Measurements from ENCODE around the gene ERBB4.

ERBB4 gene

DNA sequence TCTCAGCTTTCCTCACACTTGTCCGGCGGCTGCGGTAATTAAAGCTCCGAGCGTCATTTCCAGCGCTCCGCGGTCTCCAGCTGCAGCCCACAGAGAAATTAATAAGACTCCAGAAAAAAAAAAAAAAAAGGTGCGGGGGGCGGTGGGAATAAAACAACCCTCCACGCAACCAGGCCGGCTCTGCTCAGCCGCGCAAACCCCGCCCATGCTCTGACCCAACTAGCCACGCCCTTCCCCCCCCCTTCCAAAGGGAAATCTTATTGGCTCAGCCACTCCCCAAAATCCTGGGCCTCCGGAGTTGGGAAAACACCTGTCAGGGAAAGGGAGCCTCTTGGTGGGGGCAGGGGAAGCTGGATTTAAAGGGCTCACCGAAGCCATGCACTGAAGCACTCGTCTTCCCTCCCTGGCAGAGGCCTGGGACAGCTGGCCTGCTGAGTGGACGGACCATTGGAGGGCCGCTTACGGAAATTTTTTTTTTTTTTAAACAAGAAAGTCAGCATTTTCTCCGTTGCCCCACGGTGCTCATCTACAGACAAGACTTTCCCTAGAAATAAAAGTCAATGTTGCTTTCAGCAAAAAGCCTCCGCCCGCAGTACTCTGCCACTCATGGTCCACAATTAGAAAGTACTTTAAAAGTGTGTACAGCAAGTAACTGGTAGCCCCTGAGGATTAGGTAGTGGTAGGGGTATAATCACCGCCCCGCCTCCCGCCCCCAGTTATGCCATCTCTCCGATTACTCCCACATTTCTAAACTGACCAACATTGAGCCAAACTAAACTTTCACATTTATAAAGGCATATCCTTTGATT, 674 bp upstream of the ERBB4 start:
- Histone ChIP-seq H3K36me3 (no peaks in the 10 kb centered on the region), H3K4me3 (ENCODE audit: low read depth in 1 of 2, low read length in 1 of 2) (peak overlapping the region; percentile 22 to 29), H3K27ac (no peak overlapping the region), H3K4me1 (ENCODE audit: control insufficient read depth in 1 of 2, insufficient read depth in 1 of 2, low read depth in 1 of 2, low read length in 1 of 2) (no peaks in the 10 kb centered on the region), H3K27me3 (peaks cover 86% of the 10 kb centered on the region), H3K9me3 (no peaks in the 10 kb centered on the region)
- TF ChIP-seq, protein P1, sequence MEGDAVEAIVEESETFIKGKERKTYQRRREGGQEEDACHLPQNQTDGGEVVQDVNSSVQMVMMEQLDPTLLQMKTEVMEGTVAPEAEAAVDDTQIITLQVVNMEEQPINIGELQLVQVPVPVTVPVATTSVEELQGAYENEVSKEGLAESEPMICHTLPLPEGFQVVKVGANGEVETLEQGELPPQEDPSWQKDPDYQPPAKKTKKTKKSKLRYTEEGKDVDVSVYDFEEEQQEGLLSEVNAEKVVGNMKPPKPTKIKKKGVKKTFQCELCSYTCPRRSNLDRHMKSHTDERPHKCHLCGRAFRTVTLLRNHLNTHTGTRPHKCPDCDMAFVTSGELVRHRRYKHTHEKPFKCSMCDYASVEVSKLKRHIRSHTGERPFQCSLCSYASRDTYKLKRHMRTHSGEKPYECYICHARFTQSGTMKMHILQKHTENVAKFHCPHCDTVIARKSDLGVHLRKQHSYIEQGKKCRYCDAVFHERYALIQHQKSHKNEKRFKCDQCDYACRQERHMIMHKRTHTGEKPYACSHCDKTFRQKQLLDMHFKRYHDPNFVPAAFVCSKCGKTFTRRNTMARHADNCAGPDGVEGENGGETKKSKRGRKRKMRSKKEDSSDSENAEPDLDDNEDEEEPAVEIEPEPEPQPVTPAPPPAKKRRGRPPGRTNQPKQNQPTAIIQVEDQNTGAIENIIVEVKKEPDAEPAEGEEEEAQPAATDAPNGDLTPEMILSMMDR (IDR thresholded peaks at IDR 0.05), result no peak

DNA sequence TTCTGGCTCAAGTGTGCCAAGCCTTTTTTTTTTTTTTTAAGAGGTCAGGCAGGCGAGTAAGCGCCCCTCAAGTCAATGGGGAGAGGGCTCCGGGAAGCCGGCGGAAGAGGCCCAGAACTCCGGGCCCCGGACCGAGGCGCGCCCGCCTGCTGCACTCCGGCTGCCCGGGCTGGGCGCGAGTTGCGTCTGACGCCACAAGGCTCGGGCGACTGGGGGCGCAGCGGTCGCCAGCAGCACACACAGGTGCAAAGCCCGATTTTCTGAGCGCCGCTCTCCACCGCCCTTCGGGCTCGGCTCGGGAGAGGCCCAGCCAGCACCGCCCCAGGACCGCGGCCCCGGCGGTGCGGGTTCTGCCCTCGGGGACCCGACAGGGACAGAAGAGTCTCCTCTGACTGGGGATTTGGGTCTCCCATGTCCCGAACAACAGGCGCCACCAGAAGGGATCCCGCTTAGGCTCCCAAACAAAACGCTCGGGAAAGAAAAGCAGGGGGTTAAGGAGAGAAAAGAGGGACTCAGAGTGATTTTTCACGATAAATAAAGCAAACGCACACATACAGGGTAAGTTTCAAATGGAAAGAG, 787 bp downstream of the ERBB4 start:
- Histone ChIP-seq H3K4me3 (ENCODE audit: low read depth in 1 of 2, low read length in 1 of 2) (peak overlapping the region in 1 of 2 experiments; percentile 0), H3K9me3 (no peaks in the 10 kb centered on the region), H3K27ac (no peak overlapping the region), H3K27me3 (peaks cover 97% of the 10 kb centered on the region), H3K36me3 (no peaks in the 10 kb centered on the region), H3K4me1 (ENCODE audit: control insufficient read depth in 1 of 2, insufficient read depth in 1 of 2, low read depth in 1 of 2, low read length in 1 of 2) (no peaks in the 10 kb centered on the region)
- TF ChIP-seq, protein P1 (IDR thresholded peaks at IDR 0.05), result no peak

DNA sequence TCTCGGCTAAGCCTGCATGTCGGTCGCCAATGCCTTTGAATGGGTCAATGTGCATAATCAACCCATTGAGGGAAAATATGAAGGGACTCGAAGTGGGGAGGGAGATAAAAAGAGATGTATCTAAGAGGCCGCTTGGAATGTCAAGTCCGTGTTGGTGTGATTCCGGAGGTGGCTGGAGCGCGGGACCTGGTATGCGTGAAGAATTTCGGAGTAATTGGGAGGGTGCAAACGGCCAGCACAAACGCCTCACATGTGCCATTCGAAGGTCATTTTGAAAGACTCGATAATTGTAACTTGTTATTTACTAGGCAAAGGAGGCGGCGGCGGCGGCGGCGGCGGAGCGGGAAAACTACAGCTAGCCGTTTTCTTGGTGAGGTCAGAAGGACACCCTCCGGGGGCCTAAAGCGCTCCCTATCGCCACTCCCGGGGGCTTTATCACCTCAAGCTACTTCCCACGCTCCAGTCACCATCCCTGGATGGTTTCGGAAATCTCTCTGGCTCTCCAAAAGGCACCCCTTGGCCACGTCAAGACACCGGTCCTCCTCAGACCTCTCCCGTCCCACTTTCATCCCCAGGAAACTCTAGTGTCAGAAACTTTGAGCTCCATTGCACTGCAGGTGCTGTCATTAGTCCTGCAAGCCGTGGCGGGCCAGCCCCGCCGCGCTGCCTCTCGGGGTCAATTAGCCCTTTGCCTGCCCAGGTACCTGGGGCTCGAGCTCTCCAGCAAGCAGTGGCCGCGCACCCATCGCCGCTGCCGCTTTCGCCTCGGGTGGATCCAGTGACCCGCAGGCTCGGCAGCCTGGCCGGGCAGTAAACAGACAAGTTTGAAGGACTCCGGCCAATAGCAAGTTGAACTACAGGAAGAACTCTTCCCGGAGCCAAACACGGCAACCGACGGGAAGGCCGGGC, 1.5 kb downstream of the ERBB4 start:
- no peaks in the 10 kb centered on the region for H3K4me1 ChIP-seq (ENCODE audit: control insufficient read depth in 1 of 2, insufficient read depth in 1 of 2, low read depth in 1 of 2, low read length in 1 of 2)
- H3K27me3 ChIP-seq, result peaks cover 98% of the 10 kb centered on the region
- no peak overlapping the region for H3K27ac ChIP-seq

DNA sequence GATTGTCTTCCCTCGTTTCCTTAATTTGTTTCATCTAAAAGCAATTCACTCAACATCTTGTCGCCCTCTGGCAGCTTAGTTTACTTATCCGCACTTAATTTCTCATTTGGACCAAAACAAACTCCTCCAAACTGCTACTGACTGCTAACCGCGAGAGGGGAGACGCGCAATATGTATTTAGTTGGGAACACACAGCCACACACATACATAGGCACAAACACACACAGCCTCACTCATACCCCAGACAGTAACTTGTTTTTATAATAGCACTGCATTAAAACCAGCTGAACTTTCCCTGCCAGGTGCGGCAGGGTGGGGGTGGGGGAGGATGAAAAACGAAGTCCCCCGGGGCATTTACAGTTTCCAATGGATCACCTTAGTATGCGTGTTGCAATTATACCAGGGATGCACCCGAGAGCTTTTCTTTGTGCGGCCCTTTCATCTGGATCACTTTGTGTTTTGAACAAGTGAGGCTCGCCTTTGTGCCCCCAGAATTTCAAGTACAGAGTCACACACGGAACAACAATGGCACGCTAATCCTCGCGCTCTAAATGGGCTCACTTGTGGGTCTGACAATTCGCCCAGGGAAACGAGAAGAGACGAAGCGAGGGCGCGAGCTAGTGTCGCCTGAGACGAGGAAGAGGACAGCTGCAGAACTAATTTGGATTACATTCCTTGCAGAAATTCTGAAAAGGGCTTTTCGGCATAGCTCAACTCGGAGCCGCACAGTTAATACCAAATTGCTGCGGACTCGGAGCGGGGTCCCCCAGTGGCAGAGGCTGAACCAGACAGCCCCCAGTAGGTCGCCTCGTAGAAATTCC, 2.4 kb downstream of the ERBB4 start:
- H3K27ac ChIP-seq, result no peak overlapping the region
- H3K4me1 ChIP-seq (ENCODE audit: control insufficient read depth in 1 of 2, insufficient read depth in 1 of 2, low read depth in 1 of 2, low read length in 1 of 2), result no peaks in the 10 kb centered on the region
- TF ChIP-seq, protein P1 (IDR thresholded peaks at IDR 0.05), result no peak
- H3K27me3 ChIP-seq, result peaks cover 90% of the 10 kb centered on the region
- no peak overlapping the region for H3K4me3 ChIP-seq (ENCODE audit: low read depth in 1 of 2, low read length in 1 of 2)
- H3K36me3 ChIP-seq, result no peaks in the 10 kb centered on the region
- no peaks in the 10 kb centered on the region for H3K9me3 ChIP-seq

More for the DNA sequence above, 1.5 kb downstream of the ERBB4 start:
- no peaks in the 10 kb centered on the region for H3K9me3 ChIP-seq
- no peaks in the 10 kb centered on the region for H3K36me3 ChIP-seq
- TF ChIP-seq, protein P1 (IDR thresholded peaks at IDR 0.05), result no peak
- no peak overlapping the region for H3K4me3 ChIP-seq (ENCODE audit: low read depth in 1 of 2, low read length in 1 of 2)

DNA sequence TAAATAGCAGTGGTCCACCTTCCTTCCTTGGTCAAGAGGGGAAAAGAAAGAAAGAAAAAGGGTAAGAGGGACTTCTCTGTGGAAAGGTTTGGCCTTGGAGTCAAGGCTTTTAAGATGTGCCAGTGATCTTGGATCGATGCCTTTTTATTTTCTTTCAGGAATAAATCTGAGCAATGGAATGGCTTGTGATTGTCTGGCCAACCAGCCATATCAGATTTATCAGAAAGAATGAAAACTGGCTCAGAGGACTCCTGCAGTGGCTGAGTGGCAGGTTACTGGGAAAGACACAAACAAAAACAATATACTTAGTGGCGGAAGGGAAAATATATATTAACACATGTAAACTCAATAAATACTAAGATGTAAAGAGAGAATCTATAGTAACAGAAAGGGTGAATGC, 4.3 kb downstream of the ERBB4 start:
- TF ChIP-seq, protein P1 (IDR thresholded peaks at IDR 0.05), result no peak
- Histone ChIP-seq H3K4me3 (ENCODE audit: low read depth in 1 of 2, low read length in 1 of 2) (no peak overlapping the region), H3K36me3 (no peaks in the 10 kb centered on the region), H3K27ac (no peak overlapping the region), H3K9me3 (no peaks in the 10 kb centered on the region), H3K4me1 (ENCODE audit: control insufficient read depth in 1 of 2, insufficient read depth in 1 of 2, low read depth in 1 of 2, low read length in 1 of 2) (no peaks in the 10 kb centered on the region), H3K27me3 (peaks cover 81% of the 10 kb centered on the region)
